MCF 10A (cell line): ENCODE measurements around the gene UQCR10. TPM values are rescaled to one million over a fixed set of nuclear protein-coding genes. Genes with fewer than 3 reads are reported as not detected.

Experiments
- BruUV-seq: library from RNA; stranded (reverse); fragments of 400-500 nt; replicated peaks from 2 replicates; lab custom pipeline; 2021; lab: Mats Ljungman, UMichigan
- CTCF ChIA-PET: fragments of 300-600 bp; sonication (Branson Sonifier 250); formaldehyde crosslinking; extraction: SDS; loops from one replicate; lab custom pipeline; 2021; ENCODE audit warnings: antibody characterized with exemption, inconsistent platforms; lab: Yijun Ruan, JAX
- POLR2A ChIA-PET: fragments of 300-600, 350-650 bp; sonication (Branson Sonifier 250); formaldehyde crosslinking; extraction: SDS; loops from one replicate; lab custom pipeline; 2020; ENCODE audit warnings: antibody characterized with exemption, inconsistent platforms; lab: Yijun Ruan, JAX
- DNase-seq: peaks from one replicate; pipeline ENCODE4 v3.0.0-alpha.2; 2018; ENCODE audit not compliant: unreplicated experiment
- H3K27ac Mint-ChIP-seq: one replicate; pipeline ENCODE4 v1.8.0; 2022; ENCODE audit warnings: mild to moderate bottlenecking, low read depth, mixed read lengths; ENCODE audit not compliant: unreplicated experiment
- H3K27me3 Mint-ChIP-seq: one replicate; pipeline ENCODE4 v1.8.0; 2022; ENCODE audit warnings: mixed read lengths; ENCODE audit not compliant: insufficient read depth, unreplicated experiment
- H3K36me3 Mint-ChIP-seq: one replicate; pipeline ENCODE4 v1.8.0; 2022; ENCODE audit warnings: mild to moderate bottlenecking, moderate library complexity, mixed read lengths; ENCODE audit not compliant: insufficient read depth, unreplicated experiment
- H3K4me1 Mint-ChIP-seq: one replicate; pipeline ENCODE4 v1.8.0; 2022; ENCODE audit warnings: mixed read lengths; ENCODE audit not compliant: insufficient read depth, unreplicated experiment
- H3K4me3 Mint-ChIP-seq: one replicate; pipeline ENCODE4 v1.8.0; 2022; ENCODE audit warnings: mild to moderate bottlenecking, moderate library complexity, mixed read lengths; ENCODE audit not compliant: unreplicated experiment
- H3K9me3 Mint-ChIP-seq: one replicate; pipeline ENCODE4 v1.8.0; 2022; ENCODE audit warnings: mixed read lengths; ENCODE audit not compliant: unreplicated experiment
- CTCF ChIP-seq: fragments of 200-600 bp; IDR thresholded peaks from one replicate; pipeline ENCODE4 v1.8.0; 2022; ENCODE audit warnings: antibody characterized with exemption, mild to moderate bottlenecking; ENCODE audit not compliant: unreplicated experiment
- intact Hi-C: fragments of 100-400 bp; cut with micrococcal nuclease; formaldehyde crosslinking; loops from 2 replicates; pipeline ENCODE4 v1.14.1; 2022
- total RNA-seq: library from RNA; stranded (reverse); gene quantifications from 2 replicates; pipeline ENCODE4 v1.2.3, GENCODE V29; 2022

UQCR10 gene
- total RNA-seq, 1 experiment from 2014 or later, result 94.7 TPM

- Mint-ChIP-seq H3K27ac (no peak within 1 kb of the TSS), H3K4me1 (no peaks in the 10 kb centered on the region), H3K4me3 (no peak within 1 kb of the TSS), H3K36me3 (no peaks in the 10 kb centered on the region), H3K9me3 (no peaks in the 10 kb centered on the region), H3K27me3 (no peaks in the 10 kb centered on the region)
- intact Hi-C loops, result loop anchor here (5.0 kb wide), 1 partner anchor 367 kb away; no protein-coding TSS in a partner anchor
- no peak for TF ChIP-seq CTCF
- DNase-seq, result no peak
- ChIA-PET POLR2A (no interaction called here), CTCF (interaction anchor here (0.6 kb wide), 1 partner anchor 286 kb away, joined by 3 read pairs; no protein-coding TSS in a partner anchor)
- BruUV-seq, result no TSS peak
Observed at GRCh38 chr22:29719899-29720645, 47.1 kb upstream of the UQCR10 start, which contains the start of gene CABP7. Gene CABP7 (plus strand): TSS chr22:29720003. CDS start chr22:29720425, 422 bp downstream.

- H3K36me3 Mint-ChIP-seq, result no peaks in the 10 kb centered on the region
- H3K4me3 Mint-ChIP-seq, result no peak overlapping the region
- BruUV-seq, result no TSS peak
- intact Hi-C loops, result no loop called here
- no peaks in the 10 kb centered on the region for H3K9me3 Mint-ChIP-seq
- no peak for DNase-seq
- ChIA-PET POLR2A (no interaction called here), CTCF (no interaction called here)
- TF ChIP-seq CTCF, result no peak
- H3K27ac Mint-ChIP-seq, result no peak overlapping the region
- no peaks in the 10 kb centered on the region for H3K4me1 Mint-ChIP-seq
- H3K27me3 Mint-ChIP-seq, result no peaks in the 10 kb centered on the region
Observed at GRCh38 chr22:29720811-29721323, 46.3 kb upstream of the UQCR10 start.

DNA sequence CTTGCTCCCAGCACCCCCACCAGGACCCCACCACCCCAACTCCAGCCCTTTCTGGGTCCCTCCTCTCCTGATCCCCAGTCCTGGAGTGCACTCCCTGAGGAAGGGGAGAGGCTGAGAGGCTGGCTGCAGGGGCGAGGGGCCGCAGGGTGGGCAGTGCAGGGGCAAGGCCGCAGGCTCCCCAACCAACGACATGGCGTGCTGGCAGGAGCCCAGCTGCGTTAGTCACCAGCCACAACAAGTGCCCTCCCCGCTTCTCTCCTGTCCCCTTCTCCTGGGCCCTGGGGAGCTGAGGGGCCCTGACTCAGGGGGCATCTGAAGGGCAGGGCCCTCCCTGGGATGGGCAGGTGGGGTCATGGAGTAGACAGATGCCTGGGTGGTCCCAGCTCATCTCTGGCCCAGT lies 45.0 kb upstream of the UQCR10 start:
- ChIA-PET CTCF (interaction anchor here (1.0 kb wide), 2 partner anchors 131 to 386 kb away, joined by 3 to 5 read pairs; no protein-coding TSS in a partner anchor), POLR2A (interaction anchor here (0.6 kb wide), 1 partner anchor 161 kb away, joined by 4 read pairs; no protein-coding TSS in a partner anchor)
- no peak for DNase-seq
- H3K4me3 Mint-ChIP-seq, result no peak overlapping the region
- H3K9me3 Mint-ChIP-seq, result no peaks in the 10 kb centered on the region
- no peaks in the 10 kb centered on the region for H3K4me1 Mint-ChIP-seq
- H3K27ac Mint-ChIP-seq, result no peak overlapping the region
- no peak for TF ChIP-seq CTCF
- intact Hi-C loops, result no loop called here
- BruUV-seq, result no TSS peak
- no peaks in the 10 kb centered on the region for H3K36me3 Mint-ChIP-seq
- H3K27me3 Mint-ChIP-seq, result no peaks in the 10 kb centered on the region

DNA sequence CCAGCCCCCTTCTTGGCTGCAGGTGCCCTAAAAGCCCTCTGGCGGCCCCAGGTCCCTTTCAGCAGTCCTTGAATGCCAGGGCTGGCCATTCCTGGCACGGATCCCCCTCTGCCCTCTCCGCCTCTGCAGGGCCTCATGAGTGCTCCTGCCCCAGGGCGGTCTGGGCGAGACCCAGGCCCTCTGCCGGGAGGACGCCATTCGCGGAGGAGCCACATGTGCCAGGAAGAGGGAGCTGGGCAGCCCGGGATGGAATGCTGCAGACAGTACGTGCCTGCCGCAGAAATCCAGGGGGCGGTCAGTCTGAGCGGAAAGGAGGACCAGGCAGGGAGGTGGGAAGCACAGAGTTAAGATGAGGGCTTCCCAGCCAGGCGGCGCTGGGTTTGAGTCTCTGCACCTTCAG lies 44.6 kb upstream of the UQCR10 start:
- Mint-ChIP-seq H3K27ac (no peak overlapping the region), H3K9me3 (no peaks in the 10 kb centered on the region), H3K27me3 (no peaks in the 10 kb centered on the region), H3K4me1 (no peaks in the 10 kb centered on the region), H3K36me3 (no peaks in the 10 kb centered on the region), H3K4me3 (no peak overlapping the region)
- ChIA-PET POLR2A (no interaction called here), CTCF (interaction anchor here (1.0 kb wide), 2 partner anchors 131 to 385 kb away, joined by 3 to 5 read pairs; no protein-coding TSS in a partner anchor)
- no TSS peak for BruUV-seq
- no peak for DNase-seq
- intact Hi-C loops, result no loop called here
- no peak for TF ChIP-seq CTCF
